HG03196 (cell line): ENCODE data around the gene LRMDA.
"Not testable (repeated sequence)": the region's sequence is repeated elsewhere in the genome, so short reads cannot be mapped to it uniquely, and the experiment has no call there.

Experiments used
- ATAC-seq: cut with Tn5 transposase; IDR thresholded peaks from one replicate; pipeline ENCODE4 v1.9.1; 2021; ENCODE audit not compliant: unreplicated experiment

Gene LRMDA

DNA sequence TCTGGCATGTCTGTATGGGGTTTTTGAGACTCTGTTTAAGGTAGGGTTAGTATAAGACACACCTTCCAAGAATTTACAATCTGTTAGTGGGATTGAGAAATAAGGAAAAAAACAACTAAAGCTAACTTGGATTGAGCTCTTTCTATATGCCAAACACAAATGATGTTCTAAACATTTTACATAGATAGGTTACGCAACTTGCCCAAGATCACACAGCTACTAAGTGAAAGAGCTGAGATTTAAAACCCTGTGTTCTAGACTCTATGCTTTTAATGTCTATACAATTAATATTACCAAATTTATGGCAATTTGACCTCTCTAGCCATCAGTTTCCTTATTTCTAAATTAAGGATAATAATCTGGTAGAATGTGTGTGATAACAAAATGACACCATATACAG is 1056.2 kb downstream of the LRMDA start:
- no peak for ATAC-seq

DNA sequence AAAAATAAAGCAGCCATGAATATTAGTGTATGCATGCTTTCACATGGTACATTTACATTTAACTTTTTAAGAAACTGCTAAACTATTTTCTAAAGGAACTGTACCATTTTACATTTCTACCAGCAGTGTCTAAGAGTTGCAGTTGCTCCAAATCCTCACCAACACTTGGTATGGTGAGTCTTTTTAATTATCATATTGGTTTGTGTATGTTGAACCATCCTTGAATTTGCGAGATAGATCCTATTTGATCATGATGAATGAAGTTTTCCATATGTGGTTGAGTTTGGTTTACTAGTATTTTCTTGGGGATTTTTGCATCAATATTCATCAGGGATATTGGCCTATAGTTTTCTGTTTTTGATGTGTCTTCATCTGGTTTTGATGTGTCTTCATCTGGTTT is 1057.2 kb downstream of the LRMDA start:
- ATAC-seq: no peak

DNA sequence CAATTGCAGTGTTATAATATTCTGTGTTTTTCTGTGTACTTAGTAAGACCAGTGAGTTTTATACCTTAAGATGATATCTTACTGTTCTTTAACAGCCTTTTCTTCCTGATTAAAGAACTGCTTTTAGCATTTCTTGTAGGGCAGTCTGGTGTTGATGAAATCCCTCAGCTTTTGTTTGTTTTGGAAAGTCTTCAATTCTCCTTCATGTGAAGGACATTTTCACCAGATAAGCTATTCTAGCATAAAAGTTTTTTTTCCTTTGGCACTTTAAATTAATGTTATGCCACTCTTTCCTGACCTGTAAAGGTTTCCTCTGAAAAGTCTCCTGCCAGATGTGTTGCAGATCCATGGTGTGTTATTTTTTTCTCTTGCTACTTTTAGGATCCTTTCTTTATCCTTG is 1059.8 kb downstream of the LRMDA start:
- ATAC-seq: no peak

- no peak for ATAC-seq
These were observed 1060.6 kb downstream of the LRMDA start for GRCh38 chr10:76492026-76492425.

DNA sequence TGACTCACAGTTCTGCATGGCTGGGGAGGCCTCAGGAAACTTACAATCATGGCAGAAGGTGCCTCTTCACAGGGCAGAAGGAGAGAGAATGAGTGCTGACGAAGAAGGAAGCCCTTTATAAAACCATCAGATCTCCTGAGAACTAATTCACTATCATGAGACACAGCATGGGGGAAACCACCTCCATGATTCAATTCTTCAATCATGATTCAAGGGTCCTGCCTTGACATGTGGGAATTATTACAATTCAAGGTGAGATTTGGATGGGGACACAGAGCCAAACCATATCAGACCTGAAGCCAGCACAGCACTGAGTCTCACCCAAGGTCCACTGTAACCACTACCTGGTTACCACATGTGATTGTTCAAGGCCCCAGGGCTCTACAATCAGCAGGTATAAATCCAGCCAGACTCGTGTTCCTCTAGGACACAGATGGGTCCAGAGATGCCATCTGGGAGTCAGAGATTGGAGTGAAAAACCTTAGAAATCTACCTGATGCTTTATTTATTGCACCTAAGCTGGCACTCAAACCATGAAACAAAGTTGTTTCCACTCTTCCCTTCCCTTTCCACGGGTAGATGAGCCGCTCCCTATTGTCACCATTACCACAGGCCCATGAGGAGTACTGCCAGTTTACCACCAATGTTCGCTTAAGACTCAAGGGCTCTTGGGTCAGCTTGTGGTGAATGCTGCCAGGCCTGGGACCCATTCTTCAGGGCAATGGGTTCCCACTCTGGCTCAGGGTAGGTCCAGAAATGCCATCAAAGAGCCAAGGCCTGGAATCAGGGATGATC is 1061.5 kb downstream of the LRMDA start:
- ATAC-seq: no peak

DNA sequence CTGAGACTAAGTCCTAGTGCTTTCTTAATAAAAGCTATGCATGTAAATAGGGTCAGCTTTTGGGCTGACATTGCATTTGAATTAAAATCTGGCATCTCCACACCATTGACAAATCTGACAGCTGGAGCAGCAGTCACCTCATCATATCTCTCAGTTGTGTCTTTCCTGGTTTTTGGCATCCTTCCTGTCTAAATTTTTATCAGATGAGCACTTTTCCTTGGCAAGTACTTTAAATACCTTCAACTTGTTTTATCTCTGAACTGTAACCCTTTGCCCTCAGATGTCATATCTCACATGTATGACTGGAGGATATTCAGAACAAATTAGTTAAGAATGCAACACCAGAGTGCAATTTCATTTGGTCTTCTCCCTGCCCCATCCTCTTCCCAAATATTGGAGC is 1066.2 kb downstream of the LRMDA start:
- no peak for ATAC-seq

GRCh38 chr10:76504823-76505222 is 1073.4 kb downstream of the LRMDA start:
- ATAC-seq: no peak

GRCh38 chr10:76509446-76509845 is 1078.0 kb downstream of the LRMDA start:
- no peak for ATAC-seq

DNA sequence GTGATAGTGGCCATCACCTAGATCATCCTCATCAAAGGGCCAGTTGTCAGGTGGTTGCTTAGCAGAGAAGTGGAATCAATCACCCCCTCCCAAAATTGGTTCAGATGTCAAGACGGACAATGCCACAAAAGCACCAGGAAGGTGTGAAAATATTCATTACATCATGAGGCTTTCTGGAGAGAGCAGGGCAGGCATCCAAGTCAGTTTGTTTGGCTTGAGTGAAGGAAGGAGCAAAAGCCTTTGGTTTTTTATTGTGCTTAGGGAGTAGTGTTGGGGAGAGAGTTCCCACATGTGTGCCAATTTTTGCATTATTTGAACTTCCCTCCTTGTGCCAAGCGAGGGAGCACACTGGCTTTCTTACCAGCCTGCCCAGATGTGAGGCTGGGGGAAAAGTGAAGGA is 1082.9 kb downstream of the LRMDA start:
- no peak for ATAC-seq

- no peak for ATAC-seq
These were observed 1083.4 kb downstream of the LRMDA start for GRCh38 chr10:76514869-76515268.

GRCh38 chr10:76522547-76522946 is 1091.1 kb downstream of the LRMDA start:
- no peak for ATAC-seq

DNA sequence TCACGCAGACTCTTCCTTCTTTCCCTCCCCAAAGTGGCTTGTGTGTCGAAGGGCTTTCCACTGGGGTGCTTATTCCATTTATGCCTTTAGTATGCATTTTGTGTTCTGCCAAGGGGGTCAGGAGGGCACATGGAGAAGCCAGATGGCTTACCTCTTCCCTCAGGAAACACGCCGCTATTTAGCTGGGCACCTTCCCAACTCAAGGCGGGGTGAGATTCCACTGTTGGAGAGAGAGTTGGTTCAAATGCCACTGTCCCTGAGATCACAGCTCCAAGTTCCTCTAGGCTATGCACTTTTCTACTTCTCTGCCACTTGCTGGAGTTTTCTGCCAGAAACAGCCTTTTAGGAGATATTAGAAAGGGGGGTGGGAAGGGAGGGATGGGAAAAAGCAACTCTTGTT is 1091.8 kb downstream of the LRMDA start:
- no peak for ATAC-seq

GRCh38 chr10:76523791-76524351 is 1092.4 kb downstream of the LRMDA start:
- no peak for ATAC-seq

DNA sequence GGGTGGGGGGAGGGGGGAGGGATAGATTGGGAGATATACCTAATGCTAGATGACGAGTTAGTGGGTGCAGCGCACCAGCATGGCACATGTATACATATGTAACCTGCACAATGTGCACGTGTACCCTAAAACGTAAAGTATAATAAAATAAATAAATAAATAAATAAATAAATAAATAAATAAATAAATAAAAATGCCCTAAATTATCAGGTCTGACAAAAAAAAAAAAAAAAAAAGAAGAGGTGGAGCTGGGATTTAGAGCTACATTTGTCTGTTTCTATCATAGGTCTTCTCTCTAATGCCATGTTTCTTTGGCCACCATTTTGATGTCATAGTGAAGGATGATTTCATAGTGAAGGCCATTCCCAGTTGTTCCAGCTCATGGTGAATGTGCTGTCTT is 1095.4 kb downstream of the LRMDA start:
- not testable (repeated sequence) for ATAC-seq

GRCh38 chr10:76540331-76540730 is 1108.9 kb downstream of the LRMDA start:
- ATAC-seq: no peak

GRCh38 chr10:76540786-76541185 is 1109.4 kb downstream of the LRMDA start:
- no peak for ATAC-seq

- ATAC-seq: no peak
These were observed 1110.4 kb downstream of the LRMDA start for GRCh38 chr10:76541852-76542251.

DNA sequence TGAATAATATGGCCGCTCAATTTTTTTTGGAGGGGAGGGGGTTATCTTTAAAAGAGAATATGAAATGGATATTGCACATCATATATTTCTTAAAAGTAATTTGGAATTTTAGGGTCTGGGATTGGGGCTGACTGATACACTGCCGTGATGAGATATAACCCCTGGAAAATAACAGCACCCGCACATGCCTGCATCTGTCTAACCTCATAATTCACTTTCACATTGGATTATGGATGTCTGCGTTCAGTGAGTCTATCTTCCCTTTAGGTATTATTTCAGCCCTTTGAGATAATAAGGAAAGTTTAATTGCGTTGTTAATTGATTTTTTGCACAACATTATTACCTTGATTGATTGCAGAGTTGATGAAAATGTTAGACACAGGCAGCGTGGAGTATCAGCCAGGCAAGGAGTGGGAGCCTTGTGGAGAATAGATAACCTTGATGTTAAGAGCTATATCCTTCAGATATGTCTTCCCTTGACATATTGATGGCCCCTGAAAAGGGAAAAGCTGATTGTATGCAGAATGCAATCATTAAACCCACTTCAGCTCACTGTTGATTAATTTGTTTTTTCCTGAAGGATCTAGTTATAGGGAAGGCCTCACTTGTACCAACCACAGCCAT is 1111.0 kb downstream of the LRMDA start:
- no peak for ATAC-seq

- ATAC-seq: no peak
These were observed 1112.2 kb downstream of the LRMDA start for GRCh38 chr10:76543655-76544054.

DNA sequence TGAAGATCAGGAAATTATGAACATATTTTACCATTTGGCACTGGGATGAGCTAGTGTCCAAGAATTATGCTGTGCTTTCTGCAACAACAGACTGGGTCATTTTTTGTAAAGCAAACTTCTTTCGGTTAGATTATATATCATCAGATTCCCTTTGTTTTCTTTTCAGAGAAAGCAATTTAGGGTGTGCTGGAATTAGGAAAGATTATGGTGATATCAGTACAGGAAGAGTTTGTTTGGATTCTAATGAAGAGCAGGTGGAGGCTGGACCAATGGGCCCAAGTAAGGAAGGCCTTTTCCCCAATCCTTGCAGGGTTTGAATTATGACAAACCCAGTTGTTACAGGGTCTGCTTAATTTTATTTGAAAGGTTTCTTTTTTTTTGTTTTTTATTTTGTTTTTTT is 1113.4 kb downstream of the LRMDA start:
- ATAC-seq: no peak

GRCh38 chr10:76546411-76546810 is 1115.0 kb downstream of the LRMDA start:
- ATAC-seq: no peak

DNA sequence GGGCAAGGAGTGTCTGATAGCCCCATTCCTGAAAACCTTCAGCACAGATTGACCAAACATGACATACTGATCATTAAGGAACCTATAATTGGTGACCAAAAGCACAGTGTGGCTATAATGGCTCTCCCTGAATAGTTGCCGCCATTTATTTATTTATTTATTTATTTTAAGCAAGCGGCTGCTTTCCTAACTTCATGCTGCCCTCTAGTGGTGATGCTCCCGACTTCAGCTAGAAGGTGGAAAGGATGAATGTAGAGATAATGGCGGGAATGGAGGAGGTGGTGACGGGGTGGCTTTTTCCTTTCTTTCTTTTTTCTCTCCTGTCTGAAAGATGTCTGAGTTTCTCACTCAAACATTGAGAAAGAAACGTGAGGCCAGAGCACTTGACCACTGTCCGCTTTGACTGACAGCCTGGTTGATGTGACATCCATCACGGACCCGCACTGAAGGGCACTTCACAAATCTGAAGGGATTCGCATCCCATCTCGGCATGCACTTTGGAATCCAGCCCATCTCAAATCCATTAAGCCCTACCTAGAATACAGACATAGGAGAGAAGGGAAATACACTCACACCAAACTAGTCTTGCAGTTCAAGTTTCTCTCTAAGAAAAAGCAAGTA is 1116.0 kb downstream of the LRMDA start:
- no peak for ATAC-seq
